NCI-H146 (cell line): ENCODE measurements around the gene RICTOR.
"Not testable (repeated sequence)": the region's sequence is repeated elsewhere in the genome, so short reads cannot be mapped to it uniquely, and the experiment has no call there.

Experiments used
- DNase-seq: peaks from one replicate; lab custom pipeline; 2025; lab: John Stamatoyannopoulos, UW

Gene RICTOR

DNA sequence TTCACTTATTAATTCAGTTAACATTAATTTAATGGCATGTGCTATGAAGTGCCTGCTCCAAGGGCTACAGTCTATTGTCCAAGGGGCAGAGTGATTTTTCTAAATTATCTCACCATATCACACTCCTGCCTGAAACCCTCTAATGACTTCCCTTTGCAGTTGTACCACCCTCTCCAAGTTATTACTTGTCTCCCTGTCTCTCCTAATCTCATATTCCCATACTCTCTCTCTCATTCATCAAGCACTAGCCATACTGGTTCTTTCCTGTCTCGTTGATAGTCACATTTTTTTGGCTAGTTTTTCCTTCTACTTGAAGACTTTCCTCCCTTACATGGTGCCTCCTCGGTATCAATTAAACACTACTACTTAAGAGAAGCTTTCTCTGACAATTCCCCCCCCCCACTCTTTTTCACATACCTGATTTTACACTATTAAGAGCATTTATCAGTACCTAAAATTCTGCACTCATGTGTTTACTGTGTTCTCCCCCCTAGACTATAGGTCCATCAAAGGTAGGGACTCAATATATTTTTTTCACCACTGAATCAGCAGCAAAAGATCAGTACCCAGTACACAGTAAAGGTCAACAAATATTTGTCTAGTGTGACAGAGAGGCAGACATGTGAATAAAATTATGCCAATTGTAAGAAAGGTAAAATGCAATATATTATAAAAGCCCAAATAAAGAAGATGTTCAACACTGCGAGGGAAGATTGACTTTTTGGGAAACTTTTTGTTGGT, 19.0 kb downstream of the RICTOR start:
- DNase-seq, result no peak

DNA sequence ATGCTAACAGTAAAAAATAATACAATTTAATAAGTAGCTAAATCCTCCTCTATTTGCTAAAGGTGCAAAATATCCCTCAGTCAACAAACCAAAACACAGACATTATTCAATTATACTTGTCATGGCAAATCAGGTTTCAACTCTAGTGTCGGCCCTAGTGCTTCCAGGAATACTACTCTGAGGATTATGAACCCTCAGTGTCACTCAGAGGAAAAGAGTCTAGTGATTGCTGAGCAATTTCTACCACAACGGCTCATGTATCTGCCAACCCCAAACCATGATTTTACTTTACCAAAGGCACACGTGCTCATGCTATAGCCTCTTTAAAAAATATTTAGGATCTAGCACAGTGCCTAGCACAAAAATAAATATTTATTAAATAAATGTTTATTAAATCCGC, 21.0 kb downstream of the RICTOR start:
- DNase-seq, result no peak

DNA sequence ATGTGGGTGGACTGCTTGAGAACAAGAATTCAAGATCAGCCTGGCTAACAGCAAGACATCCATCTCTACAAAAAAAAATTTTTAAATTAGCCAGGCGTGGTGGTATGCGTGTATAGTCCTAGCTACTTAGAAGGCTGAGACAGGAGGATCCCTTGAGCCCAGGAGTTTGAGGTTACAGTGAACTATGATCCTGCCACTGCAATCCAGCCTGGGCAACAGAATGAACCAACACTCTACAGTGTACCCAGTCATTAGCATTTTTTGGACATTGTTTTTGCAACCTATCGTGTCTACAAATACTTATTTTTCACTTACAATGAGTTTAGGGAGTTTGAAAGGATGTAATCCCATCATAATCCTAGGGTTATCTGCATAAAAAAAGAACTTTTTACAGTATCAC, 22.1 kb downstream of the RICTOR start:
- no peak for DNase-seq

DNA sequence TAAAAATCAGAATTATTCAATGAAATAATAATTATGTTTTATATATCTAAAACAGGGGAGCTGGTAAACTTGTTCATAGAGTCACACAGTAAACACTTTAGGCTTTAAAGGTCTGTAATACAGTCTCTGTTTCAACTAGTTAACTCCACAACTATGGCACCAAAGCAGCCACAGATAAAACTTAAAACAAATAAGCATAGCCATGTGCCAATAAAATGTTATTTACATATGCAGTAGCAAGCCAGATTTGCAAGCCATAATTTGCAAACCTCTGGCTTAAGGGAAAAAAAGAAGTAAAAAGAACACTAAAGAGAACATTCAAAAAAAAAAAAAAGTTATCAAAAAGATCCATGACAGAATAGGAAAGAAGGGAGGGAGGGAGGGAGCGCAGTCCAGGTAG, 24.9 kb downstream of the RICTOR start:
- DNase-seq, result no peak

DNA sequence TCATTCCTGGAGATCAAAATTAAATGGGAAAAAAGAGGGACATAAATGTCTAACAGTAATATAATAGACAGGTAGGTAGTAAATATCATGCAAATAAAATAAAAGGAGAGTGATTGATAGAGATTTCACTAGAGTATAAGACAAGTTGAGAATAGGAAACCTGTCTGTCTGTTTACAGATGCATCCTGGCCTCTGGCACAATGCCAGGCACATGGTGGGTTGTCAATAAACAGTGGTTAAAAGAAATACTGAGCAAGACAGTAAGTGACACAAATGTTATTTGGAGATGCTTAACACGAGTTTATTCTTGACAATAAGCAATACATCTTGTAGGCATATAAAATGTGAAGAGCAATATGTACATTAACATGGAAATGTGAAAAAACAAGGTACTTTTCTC, 33.3 kb downstream of the RICTOR start:
- DNase-seq, result no peak

DNA sequence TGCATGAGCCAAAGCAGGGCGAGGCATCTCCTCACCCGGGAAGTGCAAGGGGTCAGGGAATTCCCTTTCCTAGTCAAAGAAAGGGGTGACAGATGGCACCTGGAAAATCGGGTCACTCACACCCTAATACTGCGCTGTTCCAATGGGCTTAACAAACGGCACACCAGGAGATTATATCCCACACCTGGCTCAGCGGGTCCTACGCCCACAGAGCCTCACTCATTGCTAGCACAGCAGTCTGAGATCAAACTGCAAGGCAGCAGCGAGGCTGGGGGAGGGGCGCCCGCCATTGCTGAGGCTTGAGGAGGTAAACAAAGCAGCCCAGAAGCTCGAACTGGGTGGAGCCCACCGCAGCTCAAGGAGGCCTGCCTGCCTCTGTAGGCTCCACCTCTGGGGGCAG, 39.7 kb downstream of the RICTOR start:
- DNase-seq, result not testable (repeated sequence)

DNA sequence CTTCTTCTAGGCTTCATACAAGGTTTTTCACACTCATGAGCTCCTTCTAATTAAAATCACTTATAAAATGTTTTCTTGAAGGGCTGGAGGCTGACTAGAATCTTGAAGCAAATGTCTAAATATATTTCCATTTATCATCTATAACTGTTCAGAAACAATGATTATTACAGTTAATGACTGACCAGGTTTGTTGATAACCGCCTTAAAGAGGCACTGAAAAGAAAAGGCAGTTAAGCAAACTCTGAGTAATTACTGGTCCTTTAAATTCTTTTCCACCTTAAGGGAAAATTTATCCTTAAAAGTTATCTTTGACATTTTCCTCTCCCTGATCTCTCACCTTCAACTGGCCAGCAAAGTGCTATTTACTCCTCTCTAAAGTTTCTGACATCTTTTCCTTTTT, 43.2 kb downstream of the RICTOR start:
- no peak for DNase-seq

DNA sequence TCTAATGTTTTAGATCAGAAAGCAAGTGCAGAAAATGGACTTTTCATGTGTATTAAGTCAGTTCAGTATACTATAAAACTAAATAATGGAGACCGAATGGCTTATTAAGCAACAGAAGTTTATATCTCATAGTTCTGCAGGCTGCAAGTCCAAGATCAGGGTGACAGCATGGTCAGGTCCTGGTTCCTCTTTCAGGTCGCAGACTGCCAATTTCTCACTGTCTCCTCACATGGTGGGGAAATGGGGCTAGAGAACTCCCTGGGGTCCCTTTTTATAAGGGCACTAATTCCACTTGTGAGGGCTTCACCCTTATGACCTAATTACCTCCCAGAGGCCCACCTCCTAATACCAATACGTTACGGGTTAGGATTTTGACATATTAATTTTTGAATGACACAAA, 48.7 kb downstream of the RICTOR start:
- no peak for DNase-seq

DNA sequence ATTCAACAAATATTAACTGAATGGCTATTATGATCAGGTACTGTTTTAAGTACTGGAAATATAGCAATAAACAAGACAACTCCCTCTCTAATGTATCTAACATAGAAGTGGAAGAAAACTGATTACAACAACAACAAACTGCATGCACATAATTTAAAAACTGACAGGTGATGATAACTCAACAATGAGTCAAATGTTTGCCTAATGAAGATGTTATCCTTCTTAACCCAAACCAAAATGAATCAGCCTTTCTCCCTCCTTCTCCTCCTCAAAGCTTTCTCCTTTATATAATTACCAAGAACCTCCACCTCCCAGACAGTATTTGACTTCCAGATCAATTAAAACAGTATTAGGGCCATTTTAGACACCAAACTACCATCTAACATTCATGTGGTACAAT, 49.3 kb downstream of the RICTOR start:
- no peak for DNase-seq

DNA sequence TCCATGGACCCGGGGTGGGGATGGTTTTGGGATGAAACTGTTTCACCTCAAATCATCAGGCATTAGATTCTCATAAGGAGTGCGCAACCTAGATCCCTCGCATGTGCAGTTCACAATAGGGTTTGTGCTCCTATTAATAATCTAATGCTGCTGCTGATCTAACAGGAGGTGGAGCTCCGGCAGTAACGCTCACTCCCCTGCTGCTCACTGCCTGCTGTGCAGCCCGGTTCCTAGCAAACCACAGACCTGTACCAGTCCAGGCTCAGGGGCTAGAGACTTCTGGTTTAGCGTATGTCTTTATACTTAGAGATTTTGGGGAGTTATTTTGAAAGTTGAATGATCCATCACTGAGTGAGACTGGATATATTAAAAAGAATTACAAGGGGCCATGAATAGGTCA, 50.2 kb downstream of the RICTOR start:
- peak; percentile 35 for DNase-seq

DNA sequence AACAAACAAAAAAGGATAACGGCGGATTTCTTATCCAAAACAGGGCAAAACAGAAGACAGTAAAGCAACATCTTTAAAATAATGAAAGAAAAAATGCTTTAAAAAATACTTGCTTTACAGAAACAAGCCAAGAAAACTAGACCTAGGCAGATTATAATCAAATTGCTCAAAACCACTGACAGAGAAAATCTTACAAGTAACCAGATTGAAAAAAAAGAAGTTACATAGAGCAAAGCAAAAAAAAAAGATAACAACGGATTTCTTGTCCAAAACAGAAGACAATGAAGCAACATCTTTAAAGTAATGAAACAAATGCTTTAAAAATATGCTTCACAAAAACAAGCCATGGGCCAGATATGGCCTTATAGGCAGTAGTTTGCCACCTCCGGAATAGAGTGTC, 51.1 kb downstream of the RICTOR start:
- DNase-seq, result no peak

DNA sequence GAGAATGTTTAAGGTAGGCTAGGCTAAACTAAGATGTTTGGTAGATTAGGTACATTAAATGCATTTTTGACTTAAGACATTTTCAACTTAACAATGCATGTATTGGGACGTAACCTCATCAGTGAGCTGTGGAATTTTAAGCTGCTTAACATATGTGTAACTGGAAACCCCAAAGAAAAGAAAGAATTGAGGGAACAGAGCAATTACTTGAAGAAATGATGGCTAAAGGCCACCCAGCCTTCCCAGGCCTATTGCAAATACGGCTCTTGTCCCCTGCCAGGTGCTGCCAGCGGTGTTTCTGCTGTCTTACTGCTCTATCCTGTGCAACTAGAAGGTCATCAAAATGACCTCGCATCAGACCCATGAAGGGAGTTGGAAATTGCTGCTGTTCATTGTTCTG, 52.0 kb downstream of the RICTOR start:
- DNase-seq, result no peak

DNA sequence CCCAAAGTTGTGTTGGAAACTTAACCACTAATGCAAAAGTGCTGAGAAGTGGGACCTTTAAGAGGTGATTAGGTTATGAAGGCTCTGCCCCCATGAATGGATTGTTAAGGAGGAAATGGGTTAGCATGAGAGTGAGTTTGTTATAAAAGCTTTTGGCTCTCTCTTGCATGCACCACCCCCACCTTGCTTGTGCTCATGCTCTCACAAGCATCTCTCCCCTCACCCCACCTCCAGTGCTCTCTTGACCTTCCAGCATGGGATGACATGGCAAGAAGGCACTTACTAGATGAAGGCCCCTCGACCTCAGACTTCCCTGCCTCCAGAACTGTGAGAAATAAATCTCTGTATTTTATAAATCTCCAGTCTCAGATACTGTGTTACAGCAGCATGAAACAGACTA, 52.8 kb downstream of the RICTOR start:
- DNase-seq, result no peak

DNA sequence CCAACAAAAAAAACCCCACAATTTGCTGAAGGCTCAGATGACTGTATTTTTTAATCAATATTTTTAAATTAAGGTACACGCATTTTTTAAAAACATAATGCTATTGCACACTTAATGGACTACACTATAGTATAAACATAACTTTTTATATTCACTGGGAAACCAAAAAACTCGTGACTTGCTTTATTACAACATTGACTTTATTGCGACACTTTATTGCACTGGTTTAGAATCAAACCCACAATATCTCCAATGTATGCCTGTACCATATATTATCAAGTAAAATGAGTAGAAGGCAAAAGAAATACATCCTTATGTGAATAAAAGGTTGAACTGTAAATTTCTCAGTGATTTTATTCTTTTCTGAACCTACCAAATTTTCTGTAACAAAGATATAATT, 53.7 kb downstream of the RICTOR start:
- DNase-seq, result no peak

DNA sequence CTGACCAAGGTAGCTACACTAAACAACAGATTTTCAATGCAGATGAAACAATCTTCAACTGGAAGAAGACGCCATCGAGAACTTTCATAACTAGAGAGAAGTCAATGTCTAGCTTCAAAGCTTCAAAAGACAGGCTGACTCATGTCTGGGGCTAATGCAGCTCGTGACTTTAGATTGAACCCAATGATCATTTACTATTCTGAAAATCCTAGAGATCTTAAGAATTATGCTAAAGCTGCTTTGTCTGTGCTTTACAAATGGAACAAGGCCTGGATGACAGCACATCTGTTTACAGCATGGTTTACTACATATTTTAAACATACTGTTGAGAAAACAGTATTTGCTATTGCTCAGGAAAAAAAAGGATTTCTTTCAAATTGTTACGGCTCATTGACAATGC, 54.9 kb downstream of the RICTOR start:
- no peak for DNase-seq

DNA sequence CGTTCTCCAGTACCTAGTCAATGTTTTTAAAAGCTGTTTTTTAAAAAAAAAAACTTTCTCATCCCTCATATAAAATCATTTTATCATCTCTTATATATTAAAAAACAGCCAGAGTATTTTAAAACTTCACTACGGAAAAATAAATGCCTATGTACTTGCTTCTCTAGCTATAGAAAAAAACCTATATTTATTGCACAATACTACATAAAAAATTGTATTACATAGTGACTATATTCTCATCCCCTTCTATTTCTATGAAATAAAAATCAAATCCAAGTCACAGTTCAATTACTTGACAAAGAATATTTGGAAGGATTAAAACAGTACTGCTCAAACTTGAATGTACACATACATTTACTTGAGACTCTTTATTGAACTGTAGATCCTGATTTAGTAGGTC, 56.7 kb downstream of the RICTOR start:
- no peak for DNase-seq

DNA sequence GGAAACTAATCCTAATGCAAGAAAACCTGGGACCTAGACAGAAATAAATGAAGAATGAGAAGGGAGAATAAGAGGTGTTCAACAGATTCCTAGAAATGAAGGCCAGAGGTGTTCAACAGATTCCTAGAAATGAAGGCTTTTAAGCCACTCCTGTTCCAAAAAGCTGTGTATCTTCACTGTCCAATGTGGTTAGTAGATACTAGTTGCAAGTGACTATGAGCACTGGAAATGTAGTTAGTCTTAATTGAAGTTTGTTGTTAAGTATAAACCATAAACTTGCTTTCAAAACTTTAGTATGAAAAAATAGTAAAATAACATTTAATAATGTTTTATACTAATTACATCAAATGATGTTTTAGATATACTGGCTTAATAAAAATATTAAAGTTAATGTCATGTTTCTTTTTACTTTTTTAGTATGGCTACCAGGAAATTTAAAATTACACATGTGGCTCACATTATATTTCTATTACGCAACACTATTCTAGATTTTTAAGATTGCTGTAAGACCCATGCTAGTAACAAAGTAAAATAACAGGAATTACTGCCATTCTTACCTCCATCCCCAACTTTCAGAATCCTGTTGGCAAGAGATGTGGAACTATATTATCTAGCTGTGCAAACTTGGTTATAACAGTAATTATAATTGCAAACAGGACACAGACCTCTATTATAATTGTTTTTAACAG, 57.5 kb downstream of the RICTOR start:
- no peak for DNase-seq

DNA sequence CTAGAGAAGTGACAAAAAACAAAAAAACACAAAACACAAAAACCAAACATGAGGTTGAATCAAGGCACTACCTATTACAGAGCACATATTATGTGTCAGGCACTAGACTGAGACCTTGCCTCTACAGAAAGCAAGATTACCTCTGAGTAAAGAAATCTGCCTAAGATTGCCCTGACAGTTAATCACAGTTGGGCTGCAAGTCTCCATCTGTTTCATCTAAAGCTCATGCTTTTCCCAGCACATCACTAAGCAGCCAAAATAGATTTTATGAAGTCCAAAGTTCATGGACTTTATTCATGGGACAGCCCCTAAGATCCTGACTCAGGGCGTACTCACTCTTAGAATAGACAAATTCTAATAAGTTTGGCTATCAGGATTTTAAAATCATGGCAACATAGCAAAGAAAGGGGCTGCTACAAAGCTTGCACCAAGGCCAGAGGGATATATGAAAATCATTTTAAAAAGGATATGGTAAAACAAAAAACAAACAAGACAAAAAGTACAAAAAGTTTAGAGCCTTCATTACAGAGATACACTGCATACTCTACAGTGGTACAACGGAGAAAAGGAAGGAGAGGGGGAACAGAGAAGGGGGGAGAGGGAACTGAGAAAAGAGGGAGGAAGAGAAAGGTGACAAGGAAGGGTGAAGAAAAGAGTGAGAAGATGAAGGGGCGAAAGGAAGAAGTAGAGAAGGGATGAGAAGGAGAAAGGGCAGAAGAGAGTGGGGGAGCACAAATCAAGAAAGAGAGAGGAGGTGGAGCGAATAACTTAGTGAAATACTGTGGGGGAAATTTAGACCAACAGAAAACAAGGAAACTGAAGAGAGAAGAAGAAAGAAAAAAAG, 58.2 kb downstream of the RICTOR start:
- DNase-seq, result no peak

DNA sequence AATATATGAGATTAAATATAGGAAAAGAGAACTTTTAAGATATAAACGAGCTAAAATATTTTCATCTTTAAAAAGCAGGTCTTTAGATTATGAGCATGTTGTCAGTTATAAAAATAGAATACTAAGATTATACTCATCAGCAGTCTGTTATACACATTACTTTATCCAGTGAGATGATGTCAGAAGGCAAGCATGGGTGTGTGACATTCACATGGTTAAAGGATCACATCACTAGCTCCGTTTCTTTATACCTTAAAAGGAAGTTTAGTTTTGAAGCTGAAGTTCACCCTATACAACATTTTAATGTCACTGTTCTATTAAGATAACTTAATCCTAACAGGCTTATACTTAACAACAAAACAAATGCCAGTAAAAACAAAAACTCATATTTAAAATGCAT, 59.6 kb downstream of the RICTOR start:
- no peak for DNase-seq

DNA sequence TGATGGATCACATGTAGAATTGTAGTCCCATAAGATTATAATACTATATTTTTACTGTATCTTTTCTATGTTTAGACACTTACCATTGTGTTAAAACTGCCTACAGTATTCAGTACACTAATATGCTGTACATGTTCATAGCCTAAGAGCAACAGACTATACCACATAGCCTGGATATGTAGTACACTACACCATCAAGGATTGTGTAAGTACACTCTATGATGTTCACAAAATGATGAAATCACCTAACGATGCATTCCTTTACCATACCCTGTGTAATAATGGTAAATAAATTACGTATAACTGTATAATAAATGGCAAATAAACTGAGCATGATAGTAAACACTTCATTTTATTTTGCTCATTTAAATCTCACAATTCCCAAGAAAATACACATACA, 60.3 kb downstream of the RICTOR start:
- DNase-seq, result no peak

DNA sequence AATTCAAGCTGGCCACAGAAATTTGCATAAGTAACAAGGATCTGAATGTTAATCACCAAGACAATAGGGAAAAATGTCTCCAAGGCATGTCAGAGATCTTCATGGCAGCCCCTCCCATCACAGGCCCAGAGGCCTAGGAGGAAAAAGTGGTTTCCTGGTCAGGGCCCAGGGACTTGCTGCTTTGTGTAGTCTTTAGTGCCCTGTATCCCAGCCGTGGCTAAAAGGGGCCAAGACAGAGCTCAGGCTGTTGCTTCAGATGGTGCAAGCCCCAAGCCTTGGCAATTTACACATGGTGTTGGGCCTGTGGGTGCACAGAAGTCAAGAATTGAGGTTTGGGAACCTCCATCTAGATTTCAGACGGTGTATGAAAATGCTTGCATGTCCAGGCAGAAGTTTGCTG, 63.2 kb downstream of the RICTOR start:
- not testable (repeated sequence) for DNase-seq

DNA sequence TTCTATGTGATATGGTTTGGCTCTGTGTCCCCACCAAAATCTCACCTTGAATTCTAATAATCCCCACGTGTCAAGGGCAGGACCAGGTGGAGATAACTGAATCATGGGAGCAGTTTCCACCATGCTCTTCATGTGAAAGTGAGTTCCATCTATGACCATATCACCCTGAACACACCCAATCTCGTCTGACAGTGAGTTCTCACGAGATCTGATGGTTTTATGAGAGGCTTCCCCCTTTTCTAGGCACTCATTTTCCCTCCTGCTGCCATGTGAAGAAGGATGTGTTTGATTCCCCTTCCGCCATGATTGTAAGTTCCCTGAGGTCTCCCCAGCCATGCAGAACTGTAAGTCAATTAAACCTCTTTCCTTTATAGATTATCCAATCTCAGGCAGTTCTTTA, 64.2 kb downstream of the RICTOR start:
- DNase-seq, result no peak

DNA sequence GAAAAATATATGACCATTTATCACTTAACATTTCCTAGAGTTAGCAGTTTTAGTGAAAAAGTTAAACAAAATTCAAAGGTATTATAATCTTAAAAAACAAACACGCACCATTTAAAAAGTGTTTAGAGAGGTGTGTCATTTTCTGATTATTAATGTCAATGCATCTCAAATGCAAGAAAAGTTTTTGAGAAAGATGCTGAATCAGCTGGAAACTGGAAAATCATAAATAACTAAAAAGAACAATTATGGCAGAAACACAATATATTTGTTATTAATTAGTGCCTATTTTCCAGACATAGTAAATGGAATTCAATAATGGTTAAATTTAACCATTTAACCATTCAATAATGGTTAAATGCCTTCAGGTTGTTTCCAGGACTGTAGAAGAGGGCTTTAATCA, 64.9 kb downstream of the RICTOR start:
- DNase-seq, result no peak
